HepG2 (cell line): Measurements from ENCODE around the gene STK39. TPM values are rescaled to one million over a fixed set of nuclear protein-coding genes. Genes with fewer than 3 reads are reported as not detected.

Experiments used
- ATAC-seq: fragments of 200-7000 bp; cut with Tn5 transposase; 3 replicates; pipeline ENCODE4 v1.9.1; 2020; ENCODE audit warnings: mild to moderate bottlenecking, moderate library complexity
- BruUV-seq: library from RNA; stranded (reverse); fragments of 400-500 nt; replicated peaks from 2 replicates; lab custom pipeline; 2021; lab: Mats Ljungman, UMichigan
- CTCF ChIA-PET: fragments of 300-600 bp; formaldehyde crosslinking; extraction: SDS; loops from one replicate; lab custom pipeline; 2021; ENCODE audit warnings: low total read pairs, inconsistent platforms, low intra/inter-chr PET ratio; lab: Yijun Ruan, JAX
- POLR2A ChIA-PET: fragments of 350-600 bp; sonication (Branson Sonifier 250); formaldehyde crosslinking; loops from one replicate; lab custom pipeline; 2020; ENCODE audit warnings: antibody characterized with exemption, inconsistent platforms; lab: Yijun Ruan, JAX
- DNase-seq: peaks from one replicate; pipeline ENCODE4 v3.0.0-alpha.2; 2015; ENCODE audit warnings: low spot score
- FAIRE-seq: peaks from 3 replicates; lab custom pipeline; 2011; peaks lifted over from hg19 to GRCh38; lab: Jason Lieb, UNC
- H2AFZ ChIP-seq: one replicate; pipeline ENCODE4 v1.6.1; 2011; ENCODE audit warnings: low read length, inconsistent platforms
- H3K27ac ChIP-seq: fragments of 300-600 bp; 3 replicates; pipeline ENCODE4 v1.8.0; 2011; ENCODE audit warnings: mixed run types, mild to moderate bottlenecking, mixed read lengths, low read length, inconsistent platforms; ENCODE audit not compliant: insufficient read depth; ENCODE audit errors: extremely low read length
- H3K27me3 ChIP-seq, 2 experiments: fragments of 200-600 bp in 1 of 2; 2 replicates in 1 of 2; 3 replicates in 1 of 2; pipeline versions ENCODE4 v1.6.0 to v1.8.0; 2011; ENCODE audit warnings: low read length in 2 of 2, mild to moderate bottlenecking in 2 of 2, moderate library complexity in 2 of 2, inconsistent platforms in 1 of 2; ENCODE audit not compliant: insufficient read depth in 2 of 2, control insufficient read depth in 1 of 2
- H3K36me3 ChIP-seq, 2 experiments: fragments of 200-600 bp in 1 of 2; replicated peaks in 1 of 2; 2 replicates in 1 of 2; 3 replicates in 1 of 2; pipeline versions ENCODE4 v1.5.1 to v1.8.0; 2011; ENCODE audit warnings: low read length in 2 of 2, inconsistent platforms in 1 of 2; ENCODE audit not compliant: insufficient read depth in 2 of 2, control insufficient read depth in 1 of 2
- H3K4me1 ChIP-seq: 2 replicates; pipeline ENCODE4 v1.5.1; 2012; ENCODE audit warnings: low read length, inconsistent platforms; ENCODE audit not compliant: insufficient read depth
- H3K4me2 ChIP-seq: 2 replicates; pipeline ENCODE4 v1.6.0; 2011; ENCODE audit warnings: low read depth, low read length, inconsistent platforms
- H3K4me3 ChIP-seq, 3 experiments: fragments of 200-600 bp in 1 of 3; sonication (generic), shearing (Covaris generic) in 1 of 3; replicated peaks in 1 of 3; 2 replicates each; pipeline ENCODE4 v1.5.1; 2011 to 2016; ENCODE audit warnings: low read length in 3 of 3, inconsistent platforms in 2 of 3, low read depth in 2 of 3, mild to moderate bottlenecking in 2 of 3, control low read depth in 1 of 3, mixed read lengths in 1 of 3; ENCODE audit not compliant: insufficient read depth in 1 of 3
- H3K79me2 ChIP-seq: one replicate; pipeline ENCODE4 v1.6.1; 2011; ENCODE audit warnings: low read length, inconsistent platforms; ENCODE audit not compliant: insufficient read depth
- H3K9ac ChIP-seq: 2 replicates; pipeline ENCODE4 v1.6.0; 2011; ENCODE audit warnings: mild to moderate bottlenecking, low read depth, low read length, inconsistent platforms; ENCODE audit not compliant: insufficient read depth
- H3K9me3 ChIP-seq: 2 replicates; pipeline ENCODE4 v1.5.1; 2012; ENCODE audit warnings: mild to moderate bottlenecking, low read length
- H4K20me1 ChIP-seq: 2 replicates; pipeline ENCODE4 v1.6.0; 2011; ENCODE audit warnings: inconsistent platforms, mild to moderate bottlenecking, low read length, moderate library complexity; ENCODE audit not compliant: insufficient read depth
- BCL6 ChIP-seq: IDR thresholded peaks from 2 replicates; pipeline ENCODE4 v1.6.1; 2016; ENCODE audit warnings: missing genetic modification reagents, missing compliant biosample characterization
- CREM ChIP-seq, 2 experiments: sonication (generic) in 1 of 2; formaldehyde crosslinking in 1 of 2; IDR thresholded peaks; 2 replicates each; pipeline versions ENCODE4 v1.4.0 to v1.6.1; 2016 to 2020; ENCODE audit warnings: antibody characterized with exemption in 1 of 2, mild to moderate bottlenecking in 1 of 2, missing genetic modification reagents in 1 of 2
- FOXM1 ChIP-seq: sonication (generic); formaldehyde crosslinking; IDR thresholded peaks from 2 replicates; pipeline ENCODE4 v1.5.0; 2020; ENCODE audit warnings: missing genetic modification reagents
- GTF3A ChIP-seq: sonication (generic); formaldehyde crosslinking; conservative IDR thresholded peaks from 2 replicates; pipeline ENCODE4 v1.4.0; 2020; ENCODE audit warnings: mild to moderate bottlenecking, missing genetic modification reagents
- HNRNPL ChIP-seq: fragments of 200-400 bp; formaldehyde crosslinking; IDR thresholded peaks from 2 replicates; pipeline ENCODE4 v1.6.1; 2017; ENCODE audit warnings: mild to moderate bottlenecking, low read depth, low read length
- KDM6A ChIP-seq: IDR thresholded peaks from 2 replicates; pipeline ENCODE4 v1.6.1; 2016; ENCODE audit warnings: low read depth
- MED13 ChIP-seq: sonication (generic); formaldehyde crosslinking; IDR thresholded peaks from 2 replicates; pipeline ENCODE4 v1.5.0; 2020; ENCODE audit warnings: missing genetic modification reagents
- NAIF1 ChIP-seq: sonication (generic); formaldehyde crosslinking; IDR thresholded peaks from 2 replicates; pipeline ENCODE4 v1.5.0; 2020; ENCODE audit warnings: mild to moderate bottlenecking, missing genetic modification reagents, borderline replicate concordance
- PLRG1 ChIP-seq: fragments of 450-650 bp; conservative IDR thresholded peaks from 2 replicates; pipeline ENCODE4 v1.6.1; 2016
- RARA ChIP-seq: IDR thresholded peaks from 2 replicates; pipeline ENCODE4 v1.6.1; 2016; ENCODE audit warnings: missing genetic modification reagents, missing compliant biosample characterization
- RBFOX2 ChIP-seq: fragments of 200-400 bp; formaldehyde crosslinking; IDR thresholded peaks from 2 replicates; pipeline ENCODE4 v1.6.1; 2017; ENCODE audit warnings: low read depth, mild to moderate bottlenecking, low read length
- RXRB ChIP-seq: IDR thresholded peaks from 2 replicates; pipeline ENCODE4 v1.6.1; 2016; ENCODE audit warnings: borderline replicate concordance, missing genetic modification reagents, missing compliant biosample characterization
- WIZ ChIP-seq: sonication (generic); formaldehyde crosslinking; IDR thresholded peaks from 2 replicates; pipeline ENCODE4 v1.5.1; 2020; ENCODE audit warnings: mild to moderate bottlenecking, missing genetic modification reagents
- ZBTB38 ChIP-seq: sonication (generic); formaldehyde crosslinking; IDR thresholded peaks from 2 replicates; pipeline ENCODE4 v1.5.1; 2020; ENCODE audit warnings: mild to moderate bottlenecking, missing genetic modification reagents
- ZFYVE20 ChIP-seq: sonication (generic); formaldehyde crosslinking; IDR thresholded peaks from 2 replicates; pipeline ENCODE4 v1.8.0; 2023; ENCODE audit warnings: low read depth, mild to moderate bottlenecking, moderate library complexity, missing genetic modification reagents, borderline replicate concordance
- ZNF143 ChIP-seq: sonication (generic); formaldehyde crosslinking; IDR thresholded peaks from 2 replicates; pipeline ENCODE4 v1.4.0; 2020; ENCODE audit warnings: missing genetic modification reagents
- ZNF543 ChIP-seq: sonication (generic); formaldehyde crosslinking; IDR thresholded peaks from 2 replicates; pipeline ENCODE4 v1.4.0; 2020; ENCODE audit warnings: mild to moderate bottlenecking, missing genetic modification reagents
- ZNF619 ChIP-seq: sonication (generic); formaldehyde crosslinking; IDR thresholded peaks from 2 replicates; pipeline ENCODE4 v1.4.0; 2020; ENCODE audit warnings: mild to moderate bottlenecking, missing genetic modification reagents
- ZNF646 ChIP-seq: sonication (generic); formaldehyde crosslinking; IDR thresholded peaks from 2 replicates; pipeline ENCODE4 v1.9.0; 2021; ENCODE audit warnings: mild to moderate bottlenecking, missing genetic modification reagents
- ZNF788 ChIP-seq: sonication (generic); formaldehyde crosslinking; IDR thresholded peaks from 2 replicates; pipeline ENCODE4 v1.5.0; 2020; ENCODE audit warnings: mild to moderate bottlenecking, missing genetic modification reagents, borderline replicate concordance
- ZNF83 ChIP-seq: sonication (generic); formaldehyde crosslinking; IDR thresholded peaks from 2 replicates; pipeline ENCODE4 v1.4.0; 2020; ENCODE audit warnings: missing genetic modification reagents, mild to moderate bottlenecking, borderline replicate concordance
- ZSCAN30 ChIP-seq: sonication (generic); formaldehyde crosslinking; IDR thresholded peaks from 2 replicates; pipeline ENCODE4 v1.5.0; 2020; ENCODE audit warnings: mild to moderate bottlenecking, missing genetic modification reagents
- WGBS: methylation state at CpG from one replicate; pipeline ENCODE4 v1.1.6; 2017; ENCODE audit warnings: low lambda C conversion rate; 5-methylcytosine and 5-hydroxymethylcytosine counted together
- in situ Hi-C: cut with HindIII; loops from 2 replicates; pipeline ENCODE4 v1.10.0; 2017; ENCODE audit warnings: low pct_unique_long_range_greater_than_20kb; ENCODE audit not compliant: extremely low pct_ligation_motif_present
- intact Hi-C: fragments of 100-400 bp; cut with micrococcal nuclease; formaldehyde crosslinking; loops from one replicate; pipeline ENCODE4 v1.10.0; 2022; ENCODE audit not compliant: unreplicated experiment
- polyA plus RNA-seq, 8 experiments: library from polyadenylated mRNA; depleted of rRNA in 3 of 8; stranded (reverse) in 7 of 8; unstranded in 1 of 8; fragments of >200 nt; fragmentation: Illumina TruSeq in 4 of 8; extraction: Trizol in 4 of 8; gene quantifications; 2 replicates each; pipeline versions ENCODE4 v1.2.1 to v1.2.3, GENCODE V29; 2011 to 2016; ENCODE audit warnings: low read depth in 4 of 8, missing spikeins in 1 of 8, mixed read lengths in 1 of 8; ENCODE audit not compliant: insufficient read depth in 1 of 8
- total RNA-seq, 5 experiments: library from RNA; depleted of rRNA; stranded (reverse); fragments of >200 nt; fragmentation: Illumina TruSeq; extraction: Trizol; gene quantifications; 2 replicates each; pipeline ENCODE4 v1.2.3, GENCODE V29; 2016; ENCODE audit warnings: low read depth in 1 of 5

STK39 gene
- total and polyA plus RNA-seq, 2 of the 13 experiments (the other 11 are each of a cell fraction or from before 2014, with no cell fraction given) = 27.3 to 38.4 TPM

GRCh38 chr2:167987026-167987425 is 260.4 kb downstream of the STK39 start (continued):
- TF ChIP-seq GTF3A (no peak), PLRG1 (no peak), ZNF646 (no peak)
- TF ChIP-seq, all 625 proteins: peak for 0

- H3K4me1 ChIP-seq = no peaks in the 10 kb centered on the region
- no peak overlapping the region for H3K4me3 ChIP-seq
- no peak overlapping the region for H3K9ac ChIP-seq
- WGBS = 95% methylated on average over 2 of the region's 2 CpGs
- no TSS peak for BruUV-seq
- in situ Hi-C loops = no loop called here
- no peak overlapping the region for H3K27ac ChIP-seq
- ChIA-PET POLR2A (no interaction called here), CTCF (no interaction called here)
- no peaks in the 10 kb centered on the region for H3K9me3 ChIP-seq
- no peaks in the 10 kb centered on the region for H4K20me1 ChIP-seq
- ATAC-seq (no peak), FAIRE-seq (no peak), DNase-seq (no peak)
- intact Hi-C loops = no loop called here
- no peak overlapping the region for H2AFZ ChIP-seq
- no peaks in the 10 kb centered on the region for H3K79me2 ChIP-seq
- H3K36me3 ChIP-seq = peaks cover 6 to 14% of the 10 kb centered on the region in 2 experiments
- H3K4me2 ChIP-seq = no peak overlapping the region
- no peaks in the 10 kb centered on the region for H3K27me3 ChIP-seq
- TF ChIP-seq ZNF619 (CRISPR knock-in tag) (no peak), ZNF543 (no peak), BCL6 (CRISPR knock-in tag) (no peak), ZNF143 (CRISPR knock-in tag) (no peak), RBFOX2 (no peak), CREM (IDR thresholded peaks at IDR 0.05) (no peak), CREM (CRISPR knock-in tag; IDR thresholded peaks at IDR 0.05) (no peak), FOXM1 (no peak), ZNF788 (CRISPR knock-in tag) (no peak), MED13 (CRISPR knock-in tag) (no peak), WIZ (CRISPR knock-in tag) (no peak), KDM6A (CRISPR knock-in tag) (no peak), RXRB (CRISPR knock-in tag) (no peak), ZFYVE20 (CRISPR knock-in tag) (no peak), NAIF1 (CRISPR knock-in tag) (no peak), HNRNPL (no peak), ZNF83 (CRISPR knock-in tag) (no peak), ZSCAN30 (CRISPR knock-in tag) (no peak), ZBTB38 (CRISPR knock-in tag) (no peak), RARA (CRISPR knock-in tag) (no peak)
Measured at GRCh38 chr2:167986223-167986622, 261.2 kb downstream of the STK39 start.
